Measurements from ENCODE around the gene USP3.

DNA sequence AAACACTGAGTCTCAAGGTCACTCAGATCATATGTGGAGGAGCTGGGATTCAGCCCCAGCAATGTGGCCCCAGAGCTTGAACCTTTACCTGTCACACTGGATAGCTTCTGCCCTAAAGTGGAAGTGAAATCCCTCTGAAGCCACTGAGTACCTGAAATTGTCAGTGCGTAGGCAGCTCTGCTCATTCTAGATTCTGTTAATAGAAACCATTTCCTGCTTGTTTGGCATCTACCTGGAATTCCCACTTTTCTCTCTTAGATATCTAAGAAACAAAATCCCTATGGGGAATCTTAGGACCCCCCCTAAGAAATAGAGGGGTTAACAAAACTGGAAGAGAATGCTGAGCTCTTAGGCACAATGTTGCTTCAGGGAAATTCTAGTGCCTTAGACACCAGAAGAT, 122.6 kb downstream of the USP3 start:
- TF ChIP-seq, protein P1, sequence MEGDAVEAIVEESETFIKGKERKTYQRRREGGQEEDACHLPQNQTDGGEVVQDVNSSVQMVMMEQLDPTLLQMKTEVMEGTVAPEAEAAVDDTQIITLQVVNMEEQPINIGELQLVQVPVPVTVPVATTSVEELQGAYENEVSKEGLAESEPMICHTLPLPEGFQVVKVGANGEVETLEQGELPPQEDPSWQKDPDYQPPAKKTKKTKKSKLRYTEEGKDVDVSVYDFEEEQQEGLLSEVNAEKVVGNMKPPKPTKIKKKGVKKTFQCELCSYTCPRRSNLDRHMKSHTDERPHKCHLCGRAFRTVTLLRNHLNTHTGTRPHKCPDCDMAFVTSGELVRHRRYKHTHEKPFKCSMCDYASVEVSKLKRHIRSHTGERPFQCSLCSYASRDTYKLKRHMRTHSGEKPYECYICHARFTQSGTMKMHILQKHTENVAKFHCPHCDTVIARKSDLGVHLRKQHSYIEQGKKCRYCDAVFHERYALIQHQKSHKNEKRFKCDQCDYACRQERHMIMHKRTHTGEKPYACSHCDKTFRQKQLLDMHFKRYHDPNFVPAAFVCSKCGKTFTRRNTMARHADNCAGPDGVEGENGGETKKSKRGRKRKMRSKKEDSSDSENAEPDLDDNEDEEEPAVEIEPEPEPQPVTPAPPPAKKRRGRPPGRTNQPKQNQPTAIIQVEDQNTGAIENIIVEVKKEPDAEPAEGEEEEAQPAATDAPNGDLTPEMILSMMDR (IDR thresholded peaks at IDR 0.05) = no peak
- TF ChIP-seq, protein P2, sequence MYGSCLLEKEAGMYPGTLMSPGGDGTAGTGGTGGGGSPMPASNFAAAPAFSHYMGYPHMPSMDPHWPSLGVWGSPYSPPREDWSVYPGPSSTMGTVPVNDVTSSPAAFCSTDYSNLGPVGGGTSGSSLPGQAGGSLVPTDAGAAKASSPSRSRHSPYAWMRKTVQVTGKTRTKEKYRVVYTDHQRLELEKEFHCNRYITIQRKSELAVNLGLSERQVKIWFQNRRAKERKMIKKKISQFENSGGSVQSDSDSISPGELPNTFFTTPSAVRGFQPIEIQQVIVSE (CRISPR knock-in tag; IDR thresholded peaks at IDR 0.05; ENCODE audit: borderline replicate concordance) = no peak
- TF ChIP-seq CREB1 (CRISPR knock-in tag; IDR thresholded peaks at IDR 0.05) = no peak
- TF ChIP-seq, protein P3, sequence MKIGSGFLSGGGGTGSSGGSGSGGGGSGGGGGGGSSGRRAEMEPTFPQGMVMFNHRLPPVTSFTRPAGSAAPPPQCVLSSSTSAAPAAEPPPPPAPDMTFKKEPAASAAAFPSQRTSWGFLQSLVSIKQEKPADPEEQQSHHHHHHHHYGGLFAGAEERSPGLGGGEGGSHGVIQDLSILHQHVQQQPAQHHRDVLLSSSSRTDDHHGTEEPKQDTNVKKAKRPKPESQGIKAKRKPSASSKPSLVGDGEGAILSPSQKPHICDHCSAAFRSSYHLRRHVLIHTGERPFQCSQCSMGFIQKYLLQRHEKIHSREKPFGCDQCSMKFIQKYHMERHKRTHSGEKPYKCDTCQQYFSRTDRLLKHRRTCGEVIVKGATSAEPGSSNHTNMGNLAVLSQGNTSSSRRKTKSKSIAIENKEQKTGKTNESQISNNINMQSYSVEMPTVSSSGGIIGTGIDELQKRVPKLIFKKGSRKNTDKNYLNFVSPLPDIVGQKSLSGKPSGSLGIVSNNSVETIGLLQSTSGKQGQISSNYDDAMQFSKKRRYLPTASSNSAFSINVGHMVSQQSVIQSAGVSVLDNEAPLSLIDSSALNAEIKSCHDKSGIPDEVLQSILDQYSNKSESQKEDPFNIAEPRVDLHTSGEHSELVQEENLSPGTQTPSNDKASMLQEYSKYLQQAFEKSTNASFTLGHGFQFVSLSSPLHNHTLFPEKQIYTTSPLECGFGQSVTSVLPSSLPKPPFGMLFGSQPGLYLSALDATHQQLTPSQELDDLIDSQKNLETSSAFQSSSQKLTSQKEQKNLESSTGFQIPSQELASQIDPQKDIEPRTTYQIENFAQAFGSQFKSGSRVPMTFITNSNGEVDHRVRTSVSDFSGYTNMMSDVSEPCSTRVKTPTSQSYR (CRISPR knock-in tag; IDR thresholded peaks at IDR 0.05) = no peak
- TF ChIP-seq GABPB1 (CRISPR knock-in tag; IDR thresholded peaks at IDR 0.05) = no peak
- TF ChIP-seq MAX (CRISPR knock-in tag; IDR thresholded peaks at IDR 0.05) = no peak
- TF ChIP-seq NR1H2 (CRISPR knock-in tag; IDR thresholded peaks at IDR 0.05) = no peak
